ENCODE measurements around the gene CMTM8. TPM values are rescaled to one million over a fixed set of nuclear protein-coding genes. Genes with fewer than 3 reads are reported as not detected.

CMTM8 gene
- total RNA-seq, 1 experiment from 2014 or later: 28.5 TPM

DNA sequence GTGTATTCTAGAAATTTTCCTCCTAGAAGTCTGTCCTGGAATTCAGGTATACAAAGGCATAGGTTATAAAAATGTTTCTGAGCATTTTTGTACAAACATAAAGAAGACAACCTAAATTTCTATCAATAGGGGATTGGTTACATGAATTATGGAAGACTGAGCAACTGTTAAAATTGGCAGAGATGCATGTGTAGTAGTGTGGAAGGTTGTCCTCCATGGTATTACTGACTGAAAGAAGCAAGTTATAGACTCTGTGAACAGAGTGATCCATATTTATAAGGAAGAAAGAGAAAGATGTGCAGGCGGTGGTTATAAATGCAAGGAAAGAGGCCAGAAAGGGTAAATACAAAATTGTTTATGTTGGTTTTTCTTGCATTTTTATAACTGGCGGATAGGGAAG, 114.9 kb downstream of the CMTM8 start:
- no peak overlapping the region for H3K4me3 Mint-ChIP-seq (ENCODE audit: unreplicated experiment)
- Histone ChIP-seq H3K9me3 (peaks cover 5% of the 10 kb centered on the region; the same call in 1 of the 2 replicates), H3K27me3 (replicated peaks; ENCODE audit: control insufficient read depth, insufficient read depth, low read length) (no peaks in the 10 kb centered on the region), H3K4me1 (peaks cover 53% of the 10 kb centered on the region), H3K4me3 (ENCODE audit: low read depth, low read length) (no peak overlapping the region), H3K36me3 (ENCODE audit: control insufficient read depth, insufficient read depth, low read length) (no peaks in the 10 kb centered on the region; the same call in 1 of the 2 replicates)
- H3K36me3 Mint-ChIP-seq (ENCODE audit: insufficient read depth, unreplicated experiment): peaks cover 14% of the 10 kb centered on the region
- H3K9me3 Mint-ChIP-seq (ENCODE audit: unreplicated experiment): peaks cover 10% of the 10 kb centered on the region
- no peaks in the 10 kb centered on the region for H3K27me3 Mint-ChIP-seq (ENCODE audit: insufficient read depth, unreplicated experiment)
- ChIA-PET CTCF (no interaction called here), POLR2A (no interaction called here)
- DNase-seq: no peak
- no TSS peak for BruUV-seq (replicated peaks)
- peak overlapping the region; percentile 72 for H3K27ac Mint-ChIP-seq (ENCODE audit: unreplicated experiment)
- TF ChIP-seq, protein P1, sequence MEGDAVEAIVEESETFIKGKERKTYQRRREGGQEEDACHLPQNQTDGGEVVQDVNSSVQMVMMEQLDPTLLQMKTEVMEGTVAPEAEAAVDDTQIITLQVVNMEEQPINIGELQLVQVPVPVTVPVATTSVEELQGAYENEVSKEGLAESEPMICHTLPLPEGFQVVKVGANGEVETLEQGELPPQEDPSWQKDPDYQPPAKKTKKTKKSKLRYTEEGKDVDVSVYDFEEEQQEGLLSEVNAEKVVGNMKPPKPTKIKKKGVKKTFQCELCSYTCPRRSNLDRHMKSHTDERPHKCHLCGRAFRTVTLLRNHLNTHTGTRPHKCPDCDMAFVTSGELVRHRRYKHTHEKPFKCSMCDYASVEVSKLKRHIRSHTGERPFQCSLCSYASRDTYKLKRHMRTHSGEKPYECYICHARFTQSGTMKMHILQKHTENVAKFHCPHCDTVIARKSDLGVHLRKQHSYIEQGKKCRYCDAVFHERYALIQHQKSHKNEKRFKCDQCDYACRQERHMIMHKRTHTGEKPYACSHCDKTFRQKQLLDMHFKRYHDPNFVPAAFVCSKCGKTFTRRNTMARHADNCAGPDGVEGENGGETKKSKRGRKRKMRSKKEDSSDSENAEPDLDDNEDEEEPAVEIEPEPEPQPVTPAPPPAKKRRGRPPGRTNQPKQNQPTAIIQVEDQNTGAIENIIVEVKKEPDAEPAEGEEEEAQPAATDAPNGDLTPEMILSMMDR (IDR thresholded peaks at IDR 0.05; ENCODE audit: insufficient read depth in 1 of 2, low read depth in 1 of 2, low read length in 1 of 2, severe bottlenecking in 1 of 2, unreplicated experiment in 1 of 2): no peak
- intact Hi-C loops (cut with micrococcal nuclease; ENCODE audit: unreplicated experiment): no loop called here
- H3K4me1 Mint-ChIP-seq (ENCODE audit: low read depth, unreplicated experiment): peaks cover 51% of the 10 kb centered on the region

DNA sequence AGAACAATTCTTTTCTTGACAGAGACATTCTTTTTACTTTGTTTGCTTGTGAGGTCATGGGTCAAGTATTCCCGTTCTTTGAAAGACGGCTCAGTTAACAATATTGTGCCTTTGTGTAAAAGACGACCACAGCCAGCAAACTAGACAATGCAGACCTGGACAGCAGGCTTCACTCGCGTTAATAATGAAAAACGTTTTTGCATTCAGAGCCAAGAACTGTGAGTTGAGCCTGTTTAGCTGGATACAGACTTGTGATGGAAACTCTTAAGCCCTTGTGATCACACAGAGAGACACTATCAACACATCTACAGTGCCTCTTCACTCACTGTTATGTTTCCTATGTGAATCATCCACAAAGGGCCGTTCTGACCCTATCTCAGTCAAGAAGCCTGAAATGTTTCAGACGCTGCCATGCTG, 115.9 kb downstream of the CMTM8 start:
- DNase-seq: peak in 1 of 2 experiments; percentile 65
- H3K36me3 ChIP-seq (ENCODE audit: control insufficient read depth, insufficient read depth, low read length): no peaks in the 10 kb centered on the region; the same call in 1 of the 2 replicates
- H3K4me1 Mint-ChIP-seq (ENCODE audit: low read depth, unreplicated experiment): peaks cover 47% of the 10 kb centered on the region
- no peaks in the 10 kb centered on the region for H3K27me3 ChIP-seq (replicated peaks; ENCODE audit: control insufficient read depth, insufficient read depth, low read length)
- peak overlapping the region; percentile 72 for H3K27ac Mint-ChIP-seq (ENCODE audit: unreplicated experiment)
- BruUV-seq (replicated peaks): no TSS peak
- CTCF ChIA-PET: no interaction called here
- peaks cover 10% of the 10 kb centered on the region for H3K9me3 Mint-ChIP-seq (ENCODE audit: unreplicated experiment)
- H3K4me1 ChIP-seq: peaks cover 53% of the 10 kb centered on the region
- TF ChIP-seq, protein P1 (IDR thresholded peaks at IDR 0.05; ENCODE audit: insufficient read depth in 1 of 2, low read depth in 1 of 2, low read length in 1 of 2, severe bottlenecking in 1 of 2, unreplicated experiment in 1 of 2): no peak
- peaks cover 21% of the 10 kb centered on the region for H3K36me3 Mint-ChIP-seq (ENCODE audit: insufficient read depth, unreplicated experiment)
- H3K4me3 ChIP-seq (ENCODE audit: low read depth, low read length): no peak overlapping the region
- peaks cover 5% of the 10 kb centered on the region; the same call in 1 of the 2 replicates for H3K9me3 ChIP-seq
- H3K4me3 Mint-ChIP-seq (ENCODE audit: unreplicated experiment): peak overlapping the region; percentile 21
- POLR2A ChIA-PET: no interaction called here
- H3K27me3 Mint-ChIP-seq (ENCODE audit: insufficient read depth, unreplicated experiment): no peaks in the 10 kb centered on the region
- intact Hi-C loops (cut with micrococcal nuclease; ENCODE audit: unreplicated experiment): no loop called here

DNA sequence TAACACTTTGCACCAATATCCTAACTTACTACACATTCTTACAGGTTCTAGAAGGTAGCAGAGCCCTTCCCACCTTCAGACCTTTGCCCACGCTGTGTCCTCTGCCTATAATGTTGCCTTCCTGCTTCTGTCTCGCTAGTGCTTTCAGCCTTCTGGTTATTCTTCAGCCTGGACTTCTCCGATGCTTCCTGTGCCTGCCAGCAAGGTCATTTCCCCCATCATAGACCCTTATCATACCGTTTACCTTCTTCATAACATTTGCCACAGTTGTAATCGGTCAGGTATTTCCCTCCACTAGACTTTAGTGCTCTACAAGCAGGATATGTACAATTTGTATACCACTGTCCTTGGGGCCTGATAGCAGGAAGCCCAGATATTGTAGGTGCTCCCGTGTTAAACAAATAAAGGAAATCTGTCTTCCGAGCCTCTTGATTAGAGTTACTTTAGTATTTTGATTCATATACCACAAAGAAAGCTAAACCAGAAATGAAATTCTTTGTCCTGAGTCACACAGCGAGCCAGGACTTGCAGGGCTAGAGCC, 117.3 kb downstream of the CMTM8 start:
- peaks cover 51% of the 10 kb centered on the region for H3K4me1 Mint-ChIP-seq (ENCODE audit: low read depth, unreplicated experiment)
- CTCF ChIA-PET: no interaction called here
- no TSS peak for BruUV-seq (replicated peaks)
- peak overlapping the region; percentile 72 for H3K27ac Mint-ChIP-seq (ENCODE audit: unreplicated experiment)
- POLR2A ChIA-PET: no interaction called here
- peaks cover 28% of the 10 kb centered on the region for H3K36me3 Mint-ChIP-seq (ENCODE audit: insufficient read depth, unreplicated experiment)
- peaks cover 10% of the 10 kb centered on the region for H3K9me3 Mint-ChIP-seq (ENCODE audit: unreplicated experiment)
- Histone ChIP-seq H3K36me3 (ENCODE audit: control insufficient read depth, insufficient read depth, low read length) (no peaks in the 10 kb centered on the region; the same call in 1 of the 2 replicates), H3K27me3 (replicated peaks; ENCODE audit: control insufficient read depth, insufficient read depth, low read length) (no peaks in the 10 kb centered on the region), H3K4me3 (ENCODE audit: low read depth, low read length) (no peak overlapping the region), H3K9me3 (peaks cover 5% of the 10 kb centered on the region; the same call in 1 of the 2 replicates), H3K4me1 (peaks cover 65% of the 10 kb centered on the region)
- TF ChIP-seq, protein P1 (IDR thresholded peaks at IDR 0.05; ENCODE audit: insufficient read depth in 1 of 2, low read depth in 1 of 2, low read length in 1 of 2, severe bottlenecking in 1 of 2, unreplicated experiment in 1 of 2): no peak
- H3K4me3 Mint-ChIP-seq (ENCODE audit: unreplicated experiment): peak overlapping the region; percentile 21
- DNase-seq: no peak
- intact Hi-C loops (cut with micrococcal nuclease; ENCODE audit: unreplicated experiment): no loop called here
- H3K27me3 Mint-ChIP-seq (ENCODE audit: insufficient read depth, unreplicated experiment): no peaks in the 10 kb centered on the region
